ENCODE data around the gene KRTAP10-2.
"Not testable (repeated sequence)": the region's sequence is repeated elsewhere in the genome, so short reads cannot be mapped to it uniquely, and the experiment has no call there.

The KRTAP10-2 gene

GRCh38 chr21:44514218-44514520, 37.1 kb downstream of the KRTAP10-2 start:
- DNase-seq (ENCODE audit: low read depth, low spot score): no peak

- no peak for DNase-seq (ENCODE audit: low read depth, low spot score)
Measured at GRCh38 chr21:44513389-44514217, 37.7 kb downstream of the KRTAP10-2 start.

GRCh38 chr21:44512496-44513388, 38.6 kb downstream of the KRTAP10-2 start:
- DNase-seq (ENCODE audit: low read depth, low spot score): no peak

- DNase-seq (ENCODE audit: low read depth, low spot score): no peak
Measured at GRCh38 chr21:44511938-44512275, 39.4 kb downstream of the KRTAP10-2 start.

GRCh38 chr21:44511219-44511937, 39.9 kb downstream of the KRTAP10-2 start:
- no peak for DNase-seq (ENCODE audit: low read depth, low spot score)

GRCh38 chr21:44510508-44511218, 40.6 kb downstream of the KRTAP10-2 start:
- DNase-seq (ENCODE audit: low read depth, low spot score): no peak

- DNase-seq (ENCODE audit: low read depth, low spot score): no peak
Measured at GRCh38 chr21:44510109-44510507, 41.2 kb downstream of the KRTAP10-2 start.

GRCh38 chr21:44509539-44509938, 41.8 kb downstream of the KRTAP10-2 start:
- DNase-seq (ENCODE audit: low read depth, low spot score): no peak

GRCh38 chr21:44508711-44509445, 42.4 kb downstream of the KRTAP10-2 start:
- no peak for DNase-seq (ENCODE audit: low read depth, low spot score)

- DNase-seq (ENCODE audit: low read depth, low spot score): no peak
Measured at GRCh38 chr21:44508426-44508710, 42.9 kb downstream of the KRTAP10-2 start.

- DNase-seq (ENCODE audit: low read depth, low spot score): no peak
Measured at GRCh38 chr21:44507673-44508425, 43.5 kb downstream of the KRTAP10-2 start.

- no peak for DNase-seq (ENCODE audit: low read depth, low spot score)
Measured at GRCh38 chr21:44506279-44507255, 44.7 kb downstream of the KRTAP10-2 start.

GRCh38 chr21:44505673-44506278, 45.5 kb downstream of the KRTAP10-2 start:
- DNase-seq (ENCODE audit: low read depth, low spot score): no peak

- no peak for DNase-seq (ENCODE audit: low read depth, low spot score)
Measured at GRCh38 chr21:44503901-44504399, 47.4 kb downstream of the KRTAP10-2 start.

- not testable (repeated sequence) for DNase-seq (ENCODE audit: low read depth, low spot score)
Measured at GRCh38 chr21:44503006-44503889, 48.1 kb downstream of the KRTAP10-2 start.

- no peak for DNase-seq (ENCODE audit: low read depth, low spot score)
Measured at GRCh38 chr21:44502171-44502958, 48.9 kb downstream of the KRTAP10-2 start.

All from brain pericyte (primary cell).